Loucy (cell line): ENCODE measurements around the gene CLSTN2.

Experiments used
- H2AFZ ChIP-seq: fragments of 200-600 bp; sonication (generic); 2 replicates; pipeline ENCODE4 v1.6.0; 2016; ENCODE audit warnings: antibody characterized with exemption, mild to moderate bottlenecking, low read length, moderate library complexity
- H3F3A ChIP-seq: fragments of 200-600 bp; 2 replicates; pipeline ENCODE4 v1.6.0; 2016; ENCODE audit warnings: antibody characterized with exemption, low read depth, mild to moderate bottlenecking
- H3K27me3 ChIP-seq: fragments of 200-600 bp; sonication (generic); 2 replicates; pipeline ENCODE4 v1.6.1; 2014; ENCODE audit warnings: low read length, mild to moderate bottlenecking; ENCODE audit not compliant: insufficient read depth, poor library complexity, severe bottlenecking
- H3K36me3 ChIP-seq: fragments of 200-600 bp; sonication (generic); 2 replicates; pipeline ENCODE4 v1.6.1; 2016; ENCODE audit warnings: low read length; ENCODE audit not compliant: insufficient read depth
- H3K4me1 ChIP-seq: fragments of 200-600 bp; sonication (generic); 2 replicates; pipeline ENCODE4 v1.5.1; 2014; ENCODE audit warnings: low read length, mild to moderate bottlenecking; ENCODE audit not compliant: insufficient read depth, poor library complexity, severe bottlenecking
- H3K4me2 ChIP-seq: fragments of 200-600 bp; sonication (generic); 2 replicates; pipeline ENCODE4 v1.6.0; 2014; ENCODE audit warnings: antibody characterized with exemption, low read length, low read depth, mild to moderate bottlenecking; ENCODE audit not compliant: poor library complexity, severe bottlenecking
- H3K4me3 ChIP-seq: fragments of 200-600 bp; sonication (generic); 2 replicates; pipeline ENCODE4 v1.5.1; 2014; ENCODE audit warnings: low read length, mild to moderate bottlenecking, mixed read lengths; ENCODE audit not compliant: poor library complexity, severe bottlenecking
- H3K79me2 ChIP-seq: fragments of 200-600 bp; sonication (generic); 2 replicates; pipeline ENCODE4 v1.6.1; 2014; ENCODE audit warnings: low read length; ENCODE audit not compliant: insufficient read depth
- H3K9ac ChIP-seq: fragments of 200-600 bp; sonication (generic); 2 replicates; pipeline ENCODE4 v1.6.0; 2014; ENCODE audit warnings: mild to moderate bottlenecking, low read depth, low read length, moderate library complexity; ENCODE audit not compliant: poor library complexity, severe bottlenecking
- H3K9me2 ChIP-seq: fragments of 200-600 bp; sonication (generic); replicated peaks from 2 replicates; pipeline ENCODE4 v1.6.1; 2016; ENCODE audit warnings: low read depth, low read length, mixed read lengths
- H3K9me3 ChIP-seq: fragments of 200-600 bp; sonication (generic); 2 replicates; pipeline ENCODE4 v1.6.1; 2014; ENCODE audit warnings: mild to moderate bottlenecking, antibody characterized with exemption, low read length, low read depth; ENCODE audit not compliant: insufficient read depth
- H4K20me1 ChIP-seq: fragments of 200-600 bp; sonication (generic); 2 replicates; pipeline ENCODE4 v1.6.0; 2014; ENCODE audit warnings: antibody characterized with exemption, low read length, mild to moderate bottlenecking; ENCODE audit not compliant: insufficient read depth, poor library complexity, severe bottlenecking
- EZH2phosphoT487 ChIP-seq: fragments of 200-600 bp; IDR thresholded peaks from 2 replicates; pipeline ENCODE4 v1.6.1; 2018; ENCODE audit warnings: antibody characterized with exemption, mild to moderate bottlenecking, moderate library complexity, borderline replicate concordance
- TF ChIP-seq, protein P1 (sequence below): fragments of 200-600 bp; sonication (generic); conservative IDR thresholded peaks from 2 replicates; pipeline ENCODE4 v1.5.1; 2014; ENCODE audit warnings: mild to moderate bottlenecking, antibody characterized with exemption, low read length

Gene CLSTN2

DNA sequence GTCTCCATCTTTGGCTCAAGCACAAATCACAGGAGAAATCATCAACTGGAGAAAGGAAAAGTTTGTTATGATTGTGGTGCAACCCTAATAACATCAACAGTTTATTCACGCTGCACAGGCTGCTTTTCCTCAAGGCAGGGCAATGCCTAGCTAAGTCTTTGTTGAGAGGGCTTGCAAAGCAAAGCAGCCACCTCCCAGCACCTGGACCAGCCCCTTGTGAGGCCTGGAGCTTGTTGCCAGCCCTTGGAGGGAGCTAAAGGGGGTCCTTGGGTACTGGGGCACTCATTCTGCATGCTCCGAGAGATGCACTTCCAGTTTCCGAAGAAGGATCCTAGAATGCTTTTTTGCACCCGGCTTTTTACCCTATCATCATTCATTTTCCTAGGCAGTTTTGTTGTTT is 288.2 kb downstream of the CLSTN2 start:
- Histone ChIP-seq H3K9me3 (no peaks in the 10 kb centered on the region), H4K20me1 (no peaks in the 10 kb centered on the region)

DNA sequence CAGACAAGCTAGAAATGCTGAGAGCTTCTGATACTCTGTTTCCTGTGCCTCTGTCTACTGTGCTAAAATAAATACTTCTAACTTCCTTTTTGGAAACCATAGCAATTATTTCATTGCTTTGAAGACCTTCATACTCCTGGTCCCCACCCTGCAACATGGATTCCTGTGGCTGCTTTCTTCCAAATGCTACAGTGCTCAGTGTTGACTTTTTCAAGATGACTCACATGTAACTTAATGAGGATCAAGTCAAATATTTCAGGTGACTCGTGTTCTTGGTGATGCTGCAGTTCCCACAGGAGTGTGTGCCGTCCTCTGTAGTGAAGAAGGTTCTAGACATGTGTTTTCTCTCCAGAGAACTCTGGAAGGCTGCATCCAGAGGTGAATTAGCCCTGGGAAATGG is 288.6 kb downstream of the CLSTN2 start:
- Histone ChIP-seq H3K9ac (no peak overlapping the region), H2AFZ (no peak overlapping the region), H3K79me2 (no peaks in the 10 kb centered on the region), H3K4me2 (no peak overlapping the region), H3F3A (no peaks in the 10 kb centered on the region), H4K20me1 (no peaks in the 10 kb centered on the region), H3K9me3 (no peaks in the 10 kb centered on the region), H3K9me2 (no peaks in the 10 kb centered on the region), H3K4me3 (no peak overlapping the region), H3K27me3 (no peaks in the 10 kb centered on the region), H3K4me1 (no peaks in the 10 kb centered on the region), H3K36me3 (no peaks in the 10 kb centered on the region)
- no peak for TF ChIP-seq EZH2phosphoT487
- TF ChIP-seq, protein P1, sequence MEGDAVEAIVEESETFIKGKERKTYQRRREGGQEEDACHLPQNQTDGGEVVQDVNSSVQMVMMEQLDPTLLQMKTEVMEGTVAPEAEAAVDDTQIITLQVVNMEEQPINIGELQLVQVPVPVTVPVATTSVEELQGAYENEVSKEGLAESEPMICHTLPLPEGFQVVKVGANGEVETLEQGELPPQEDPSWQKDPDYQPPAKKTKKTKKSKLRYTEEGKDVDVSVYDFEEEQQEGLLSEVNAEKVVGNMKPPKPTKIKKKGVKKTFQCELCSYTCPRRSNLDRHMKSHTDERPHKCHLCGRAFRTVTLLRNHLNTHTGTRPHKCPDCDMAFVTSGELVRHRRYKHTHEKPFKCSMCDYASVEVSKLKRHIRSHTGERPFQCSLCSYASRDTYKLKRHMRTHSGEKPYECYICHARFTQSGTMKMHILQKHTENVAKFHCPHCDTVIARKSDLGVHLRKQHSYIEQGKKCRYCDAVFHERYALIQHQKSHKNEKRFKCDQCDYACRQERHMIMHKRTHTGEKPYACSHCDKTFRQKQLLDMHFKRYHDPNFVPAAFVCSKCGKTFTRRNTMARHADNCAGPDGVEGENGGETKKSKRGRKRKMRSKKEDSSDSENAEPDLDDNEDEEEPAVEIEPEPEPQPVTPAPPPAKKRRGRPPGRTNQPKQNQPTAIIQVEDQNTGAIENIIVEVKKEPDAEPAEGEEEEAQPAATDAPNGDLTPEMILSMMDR: no peak

More for the DNA sequence above, 288.2 kb downstream of the CLSTN2 start:
- Histone ChIP-seq H3K36me3 (no peaks in the 10 kb centered on the region), H3K9ac (no peak overlapping the region), H3F3A (no peaks in the 10 kb centered on the region), H3K79me2 (no peaks in the 10 kb centered on the region), H2AFZ (no peak overlapping the region), H3K27me3 (no peaks in the 10 kb centered on the region), H3K4me1 (no peaks in the 10 kb centered on the region), H3K4me3 (no peak overlapping the region), H3K4me2 (no peak overlapping the region), H3K9me2 (no peaks in the 10 kb centered on the region)
- TF ChIP-seq, protein P1: no peak
- no peak for TF ChIP-seq EZH2phosphoT487

DNA sequence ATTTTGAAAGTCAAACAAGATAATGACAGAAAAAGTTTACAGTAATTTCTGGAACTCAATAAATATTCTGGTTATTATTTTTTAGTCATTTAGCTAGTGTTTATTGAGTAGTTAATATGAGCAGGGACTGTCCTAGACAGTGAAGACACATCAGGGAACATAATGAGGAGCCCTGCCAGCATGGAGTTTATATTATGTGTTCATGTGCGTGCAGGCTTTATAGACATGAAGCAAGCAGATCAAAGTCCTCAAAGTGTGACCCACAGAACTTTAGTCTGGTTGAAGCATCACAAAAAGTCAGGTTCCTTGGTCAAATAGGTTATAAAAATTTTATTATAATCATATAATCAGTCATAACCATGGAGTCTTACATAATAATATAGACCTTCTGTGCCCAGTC is 289.3 kb downstream of the CLSTN2 start:
- no peak overlapping the region for H2AFZ ChIP-seq
- no peak overlapping the region for H3K9ac ChIP-seq
- no peak for TF ChIP-seq EZH2phosphoT487
- TF ChIP-seq, protein P1: no peak
- H3K9me2 ChIP-seq: no peaks in the 10 kb centered on the region
- H3K79me2 ChIP-seq: no peaks in the 10 kb centered on the region
- no peak overlapping the region for H3K4me3 ChIP-seq
- H3F3A ChIP-seq: no peaks in the 10 kb centered on the region
- H3K27me3 ChIP-seq: no peaks in the 10 kb centered on the region
- no peaks in the 10 kb centered on the region for H3K4me1 ChIP-seq
- H3K36me3 ChIP-seq: no peaks in the 10 kb centered on the region
- H4K20me1 ChIP-seq: no peaks in the 10 kb centered on the region
- H3K4me2 ChIP-seq: no peak overlapping the region
- H3K9me3 ChIP-seq: no peaks in the 10 kb centered on the region
